Small intestine (tissue), 7 donors: ENCODE data around the gene MALT1. TPM values are rescaled to one million over a fixed set of nuclear protein-coding genes. Genes with fewer than 3 reads are reported as not detected.
A peak's percentile ranks its signal among the peaks of the same experiment; 100 is the strongest.

ENCODE experiments used
- DNase-seq, 2 donors: peaks; one replicate each; pipeline versions ENCODE4 v3.0.0 to v3.0.0-alpha.2; 2013
- FAIRE-seq: peaks from 2 replicates; lab custom pipeline; 2012; peaks lifted over from hg19 to GRCh38; lab: Jason Lieb, UNC
- H3K27ac ChIP-seq, 3 donors: one replicate each; pipeline ENCODE4 v1.5.1; 2013; ENCODE audit warnings: low read length in 2 of 3, mild to moderate bottlenecking in 2 of 3, control low read depth in 1 of 3, inconsistent platforms in 1 of 3, low read depth in 1 of 3, moderate library complexity in 1 of 3
- H3K27me3 ChIP-seq, 3 donors: one replicate each; pipeline ENCODE4 v1.6.1; 2013; ENCODE audit warnings: low read length in 3 of 3, inconsistent platforms in 1 of 3; ENCODE audit not compliant: control insufficient read depth in 3 of 3, insufficient read depth in 3 of 3
- H3K36me3 ChIP-seq, 3 donors: one replicate each; pipeline ENCODE4 v1.6.1; 2013; ENCODE audit warnings: low read length in 3 of 3, inconsistent platforms in 1 of 3, low read depth in 1 of 3, mild to moderate bottlenecking in 1 of 3, moderate library complexity in 1 of 3; ENCODE audit not compliant: control insufficient read depth in 3 of 3, insufficient read depth in 2 of 3
- H3K4me1 ChIP-seq, 3 donors: one replicate each; pipeline ENCODE4 v1.6.1; 2013; ENCODE audit warnings: low read length in 2 of 3, inconsistent platforms in 1 of 3, low read depth in 1 of 3, mild to moderate bottlenecking in 1 of 3, moderate library complexity in 1 of 3; ENCODE audit not compliant: control insufficient read depth in 3 of 3, insufficient read depth in 2 of 3
- H3K4me3 ChIP-seq, 3 donors: one replicate each; pipeline ENCODE4 v1.5.1; 2013; ENCODE audit warnings: low read length in 3 of 3, control low read depth in 1 of 3, inconsistent platforms in 1 of 3, low read depth in 1 of 3, mild to moderate bottlenecking in 1 of 3, moderate library complexity in 1 of 3
- H3K9me3 ChIP-seq, 2 donors: one replicate each; pipeline ENCODE4 v1.6.1; 2013; ENCODE audit warnings: low read depth in 1 of 2, low read length in 1 of 2; ENCODE audit not compliant: control insufficient read depth in 2 of 2, insufficient read depth in 1 of 2
- WGBS, 3 donors: extraction: QIAGEN DNeasy Blood & Tissue Kit; methylation state at CpG; one replicate each; pipeline ENCODE4 v1.1.7; 2013; 5-methylcytosine and 5-hydroxymethylcytosine counted together
- polyA plus RNA-seq, 4 donors: library from polyadenylated mRNA; stranded (reverse) in 3 of 4; unstranded in 1 of 4; fragments of 200-250 nt in 3 of 4; fragments of 120-200 nt in 1 of 4; gene quantifications; one replicate each; pipeline versions ENCODE4 v1.2.1 to v1.2.3, GENCODE V29; 2013
- donor health status: healthy with polysubstance abuse.
- donor health status: control.
- donor health status: control.
- donor health status: Bipolar disorder and iron deficiency.
- donor health status: healthy.

Gene MALT1
- polyA plus RNA-seq, 4 donors = 4.9 to 27.6 (median 6.3) TPM

- H3K4me1 ChIP-seq = no peaks in the 10 kb centered on the region
- H3K36me3 ChIP-seq = peaks cover 0 to 38% (median 6%) of the 10 kb centered on the region in 3 donors
- H3K9me3 ChIP-seq = no peaks in the 10 kb centered on the region
- DNase-seq (peak in 1 of 2 donors; percentile 42), FAIRE-seq (no peak)
- H3K27ac ChIP-seq = peak overlapping the region in 1 of 3 donors; percentile 78
- 68 to 82% (median 69%) methylated on average over 6 of the region's 6 CpGs for WGBS, 3 donors
- no peaks in the 10 kb centered on the region for H3K27me3 ChIP-seq
- no peak overlapping the region for H3K4me3 ChIP-seq
These were observed 16.6 kb downstream of the MALT1 start for GRCh38 chr18:58687871-58688308.

GRCh38 chr18:58690259-58690658, 19.0 kb downstream of the MALT1 start:
- Histone ChIP-seq H3K4me3 (no peak overlapping the region), H3K27ac (no peak overlapping the region), H3K4me1 (no peaks in the 10 kb centered on the region), H3K27me3 (no peaks in the 10 kb centered on the region), H3K9me3 (no peaks in the 10 kb centered on the region), H3K36me3 (peaks cover 0 to 35% (median 6%) of the 10 kb centered on the region in 3 donors)
- FAIRE-seq = no peak
- WGBS, 3 donors = 97 to 99% (median 98%) methylated on average over 12 of the region's 12 CpGs
- no peak for DNase-seq

- 91 to 95% (median 94%) methylated on average over 8 of the region's 8 CpGs for WGBS, 3 donors
- H3K4me3 ChIP-seq = no peak overlapping the region
These were observed 20.0 kb downstream of the MALT1 start for GRCh38 chr18:58691256-58691655.

GRCh38 chr18:58692422-58693185, 21.3 kb downstream of the MALT1 start:
- Histone ChIP-seq H3K4me1 (no peaks in the 10 kb centered on the region), H3K27ac (no peak overlapping the region), H3K27me3 (no peaks in the 10 kb centered on the region), H3K36me3 (peaks cover under 1 to 30% (median 2%) of the 10 kb centered on the region in 3 donors), H3K9me3 (no peaks in the 10 kb centered on the region), H3K4me3 (no peak overlapping the region)
- FAIRE-seq (no peak), DNase-seq (no peak)
- 83 to 88% (median 87%) methylated on average over 6 of the region's 6 CpGs for WGBS, 3 donors

More at GRCh38 chr18:58691256-58691655, 20.0 kb downstream of the MALT1 start:
- Histone ChIP-seq H3K4me1 (no peaks in the 10 kb centered on the region), H3K9me3 (no peaks in the 10 kb centered on the region), H3K36me3 (peaks cover 0 to 30% (median 3%) of the 10 kb centered on the region in 3 donors), H3K27ac (no peak overlapping the region), H3K27me3 (no peaks in the 10 kb centered on the region)
- FAIRE-seq (no peak), DNase-seq (no peak)

- FAIRE-seq (no peak), DNase-seq (no peak)
- 77 to 79% (median 79%) methylated on average over 1 of the region's 1 CpG for WGBS, 3 donors
- no peaks in the 10 kb centered on the region for H3K27me3 ChIP-seq
- no peaks in the 10 kb centered on the region for H3K4me1 ChIP-seq
- H3K27ac ChIP-seq = no peak overlapping the region
- no peak overlapping the region for H3K4me3 ChIP-seq
- H3K9me3 ChIP-seq = no peaks in the 10 kb centered on the region
- H3K36me3 ChIP-seq = peaks cover 2 to 28% (median 8%) of the 10 kb centered on the region in 3 donors
These were observed 23.0 kb downstream of the MALT1 start for GRCh38 chr18:58694221-58694620.

- FAIRE-seq (no peak), DNase-seq (no peak)
- no peaks in the 10 kb centered on the region for H3K9me3 ChIP-seq
- 84 to 91% (median 87%) methylated on average over 8 of the region's 8 CpGs for WGBS, 3 donors
- no peaks in the 10 kb centered on the region for H3K27me3 ChIP-seq
- peaks cover 2 to 24% (median 7%) of the 10 kb centered on the region in 3 donors for H3K36me3 ChIP-seq
- no peaks in the 10 kb centered on the region for H3K4me1 ChIP-seq
- H3K4me3 ChIP-seq = no peak overlapping the region
- no peak overlapping the region for H3K27ac ChIP-seq
These were observed 23.6 kb downstream of the MALT1 start for GRCh38 chr18:58694720-58695468.

- Histone ChIP-seq H3K9me3 (no peaks in the 10 kb centered on the region), H3K36me3 (peaks cover 2 to 19% (median 7%) of the 10 kb centered on the region in 3 donors), H3K27ac (no peak overlapping the region), H3K27me3 (no peaks in the 10 kb centered on the region), H3K4me3 (no peak overlapping the region), H3K4me1 (no peaks in the 10 kb centered on the region)
- FAIRE-seq (no peak), DNase-seq (no peak)
- 95 to 97% (median 97%) methylated on average over 5 of the region's 5 CpGs for WGBS, 3 donors
These were observed 24.5 kb downstream of the MALT1 start for GRCh38 chr18:58695772-58696171.

- no peak overlapping the region for H3K4me3 ChIP-seq
- no peaks in the 10 kb centered on the region for H3K4me1 ChIP-seq
- H3K9me3 ChIP-seq = no peaks in the 10 kb centered on the region
- H3K27me3 ChIP-seq = no peaks in the 10 kb centered on the region
- FAIRE-seq (no peak), DNase-seq (no peak)
- WGBS, 3 donors = 85 to 91% (median 86%) methylated on average over 4 of the region's 4 CpGs
- no peak overlapping the region for H3K27ac ChIP-seq
- H3K36me3 ChIP-seq = peaks cover 2 to 17% (median 12%) of the 10 kb centered on the region in 3 donors
These were observed 25.9 kb downstream of the MALT1 start for GRCh38 chr18:58697146-58697545.
